ENCODE results near the gene ZNF346.

GRCh38 chr5:177036443-177036842 lies 13.9 kb downstream of the ZNF346 start:
- no peak for TF ChIP-seq CTCF (IDR thresholded peaks at IDR 0.05; ENCODE audit: low read depth, low read length)
- no peak for TF ChIP-seq POLR2A (IDR thresholded peaks at IDR 0.05; ENCODE audit: extremely low read depth, insufficient read length)
- TF ChIP-seq MAX (IDR thresholded peaks at IDR 0.05; ENCODE audit: low read depth, low read length): no peak
- TF ChIP-seq MYC (IDR thresholded peaks at IDR 0.05; ENCODE audit: low read depth, low read length): no peak
